Osteoblast (primary cell): Measurements from ENCODE around the gene GLMN. TPM values are rescaled to one million over a fixed set of nuclear protein-coding genes. Genes with fewer than 3 reads are reported as not detected.
"Not testable (repeated sequence)": the region's sequence is repeated elsewhere in the genome, so short reads cannot be mapped to it uniquely, and the experiment has no call there.

Experiments used
- DNase-seq: peaks from one replicate; pipeline ENCODE4 v3.0.0; 2011; ENCODE audit warnings: low spot score, mixed read lengths; ENCODE audit not compliant: insufficient read length; ENCODE audit errors: missing footprints
- H2AFZ ChIP-seq: 2 replicates; pipeline ENCODE4 v1.6.0; 2011; ENCODE audit warnings: mild to moderate bottlenecking, low read length
- H3K27ac ChIP-seq: 2 replicates; pipeline ENCODE4 v1.5.1; 2011; ENCODE audit warnings: mild to moderate bottlenecking, low read depth, low read length, moderate library complexity
- H3K27me3 ChIP-seq: 2 replicates; pipeline ENCODE4 v1.6.0; 2012; ENCODE audit warnings: mild to moderate bottlenecking, control low read depth, inconsistent platforms, low read length, moderate library complexity; ENCODE audit not compliant: insufficient read depth
- H3K36me3 ChIP-seq: 2 replicates; pipeline ENCODE4 v1.5.1; 2011; ENCODE audit warnings: mild to moderate bottlenecking, low read length, control low read depth, moderate library complexity; ENCODE audit not compliant: insufficient read depth
- H3K4me1 ChIP-seq: 2 replicates; pipeline ENCODE4 v1.5.1; 2011; ENCODE audit warnings: mild to moderate bottlenecking, low read length, control low read depth, moderate library complexity; ENCODE audit not compliant: insufficient read depth
- H3K4me2 ChIP-seq: 2 replicates; pipeline ENCODE4 v1.6.0; 2011; ENCODE audit warnings: mild to moderate bottlenecking, low read length; ENCODE audit not compliant: insufficient read depth
- H3K4me3 ChIP-seq: fragments of 200-600 bp; sonication (generic); 3 replicates; pipeline ENCODE4 v1.5.1; 2012; ENCODE audit warnings: mild to moderate bottlenecking, low read length, inconsistent platforms; ENCODE audit not compliant: insufficient read depth
- H3K79me2 ChIP-seq: 2 replicates; pipeline ENCODE4 v1.6.0; 2012; ENCODE audit warnings: mild to moderate bottlenecking, low read length, control low read depth, inconsistent platforms; ENCODE audit not compliant: insufficient read depth
- H3K9me3 ChIP-seq: 2 replicates; pipeline ENCODE4 v1.5.1; 2011; ENCODE audit warnings: low read depth, low read length, control low read depth
- H4K20me1 ChIP-seq: 2 replicates; pipeline ENCODE4 v1.6.0; 2012; ENCODE audit warnings: mild to moderate bottlenecking, low read length, control low read depth; ENCODE audit not compliant: insufficient read depth
- CTCF ChIP-seq: IDR thresholded peaks from 2 replicates; pipeline ENCODE4 v1.5.1; 2011; ENCODE audit warnings: mild to moderate bottlenecking, low read depth, low read length, moderate library complexity; ENCODE audit errors: extremely low read depth
- total RNA-seq: library from RNA; depleted of rRNA; stranded (reverse); fragments of >200 nt; gene quantifications from 2 replicates; pipeline ENCODE4 v1.2.3, GENCODE V29; 2012

GLMN gene
- total RNA-seq, 1 donor = 10.9 TPM

DNA sequence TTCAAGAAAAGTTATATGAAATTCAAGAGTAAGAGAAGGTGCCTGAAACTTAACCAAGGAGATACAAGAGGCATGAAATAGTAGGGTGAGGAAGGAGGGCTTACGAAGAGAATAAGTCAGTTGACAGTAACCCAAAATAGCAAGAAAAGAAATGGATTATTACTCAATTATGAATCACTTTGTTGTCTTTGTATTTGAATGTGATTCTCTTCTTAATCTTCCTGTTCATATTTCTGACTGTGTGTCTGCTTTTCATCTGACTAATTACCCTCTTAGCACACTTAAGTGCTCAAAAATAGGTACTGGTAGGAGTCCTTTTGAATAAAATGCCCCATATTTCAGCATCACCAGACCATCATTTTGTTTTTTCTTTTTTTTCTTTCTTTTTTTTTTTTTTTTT, 39.4 kb downstream of the GLMN start:
- no peaks in the 10 kb centered on the region for H3K9me3 ChIP-seq
- peaks cover 5% of the 10 kb centered on the region for H3K36me3 ChIP-seq
- H4K20me1 ChIP-seq = no peaks in the 10 kb centered on the region
- H3K27ac ChIP-seq = no peak overlapping the region
- peaks cover 5% of the 10 kb centered on the region for H3K4me1 ChIP-seq
- TF ChIP-seq CTCF = no peak
- no peak for DNase-seq
- no peaks in the 10 kb centered on the region for H3K27me3 ChIP-seq
- H2AFZ ChIP-seq = no peak overlapping the region
- H3K4me3 ChIP-seq = no peak overlapping the region
- H3K79me2 ChIP-seq = no peaks in the 10 kb centered on the region
- no peak overlapping the region for H3K4me2 ChIP-seq

DNA sequence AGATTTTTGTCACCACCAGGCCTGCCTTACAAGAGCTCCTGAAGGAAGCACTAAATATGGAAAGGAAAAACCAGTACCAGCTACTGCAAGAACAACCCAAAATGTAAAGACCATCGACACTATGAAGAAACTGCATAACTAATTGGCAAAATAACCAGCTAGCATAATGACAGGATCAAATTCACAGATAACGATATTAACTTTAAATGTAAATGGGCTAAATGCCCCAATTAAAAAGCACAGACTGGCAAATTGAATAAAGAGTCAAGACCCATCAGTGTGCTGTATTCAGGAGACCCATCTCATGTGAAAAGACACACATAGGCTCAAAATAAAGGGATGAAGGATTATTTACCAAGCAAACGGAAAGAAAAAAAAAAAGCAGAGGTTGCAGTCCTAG, 44.1 kb downstream of the GLMN start:
- not testable (repeated sequence) for H3K4me1 ChIP-seq, H3K27me3 ChIP-seq, H3K27ac ChIP-seq, H3K4me3 ChIP-seq, H3K36me3 ChIP-seq, H3K4me2 ChIP-seq, DNase-seq, H2AFZ ChIP-seq, H3K9me3 ChIP-seq, H3K79me2 ChIP-seq, H4K20me1 ChIP-seq

DNA sequence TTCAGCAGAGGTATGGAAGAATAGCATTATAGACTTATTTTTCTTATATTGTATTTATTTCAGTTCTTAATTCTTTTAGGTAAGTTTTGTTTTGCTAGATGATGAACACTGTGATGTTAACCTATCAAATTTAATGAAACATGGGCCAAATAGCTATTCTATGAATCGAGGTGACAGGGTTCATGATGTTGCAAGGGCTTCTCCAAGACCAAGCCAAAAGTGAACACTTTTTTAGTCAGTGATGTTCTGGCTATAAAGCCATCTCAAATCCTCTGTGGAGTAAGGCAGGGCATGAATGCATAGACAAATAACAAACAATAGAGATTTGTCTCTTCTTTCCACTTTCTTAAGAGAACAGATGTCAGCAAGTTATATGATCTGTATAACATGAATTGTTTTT, 54.4 kb downstream of the GLMN start:
- no peak for DNase-seq
- Histone ChIP-seq H3K27ac (no peak overlapping the region), H3K9me3 (no peaks in the 10 kb centered on the region), H2AFZ (no peak overlapping the region), H3K36me3 (peaks cover 7% of the 10 kb centered on the region), H3K4me1 (peaks cover 5% of the 10 kb centered on the region), H3K4me2 (no peak overlapping the region), H3K27me3 (no peaks in the 10 kb centered on the region), H3K79me2 (no peaks in the 10 kb centered on the region), H3K4me3 (no peak overlapping the region), H4K20me1 (no peaks in the 10 kb centered on the region)
- no peak for TF ChIP-seq CTCF

DNA sequence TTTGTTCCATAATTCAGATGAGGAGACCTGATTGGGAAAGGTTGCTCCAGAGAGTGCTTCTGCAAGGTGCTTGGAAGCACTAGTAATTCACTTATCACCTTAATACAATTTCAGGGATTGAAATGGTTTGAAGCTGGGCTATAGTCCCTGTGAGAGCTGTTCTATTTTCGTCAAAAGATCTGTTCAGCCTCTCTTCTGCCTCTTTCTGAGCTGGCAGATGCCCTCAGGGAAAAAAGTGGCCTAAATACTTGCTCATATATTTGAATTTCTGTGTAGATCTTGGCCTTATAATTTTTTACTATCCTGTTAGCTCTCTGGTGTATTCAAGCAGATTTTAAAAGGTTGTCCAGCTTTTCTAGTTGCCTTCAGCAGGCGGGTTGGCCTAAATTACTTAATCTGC, 58.8 kb downstream of the GLMN start:
- Histone ChIP-seq H3K27ac (no peak overlapping the region), H3K36me3 (no peaks in the 10 kb centered on the region), H3K9me3 (no peaks in the 10 kb centered on the region), H3K4me3 (no peak overlapping the region), H3K4me2 (no peak overlapping the region), H3K27me3 (no peaks in the 10 kb centered on the region), H4K20me1 (no peaks in the 10 kb centered on the region), H3K4me1 (peaks cover 5% of the 10 kb centered on the region), H2AFZ (no peak overlapping the region), H3K79me2 (no peaks in the 10 kb centered on the region)
- no peak for DNase-seq
- no peak for TF ChIP-seq CTCF

DNA sequence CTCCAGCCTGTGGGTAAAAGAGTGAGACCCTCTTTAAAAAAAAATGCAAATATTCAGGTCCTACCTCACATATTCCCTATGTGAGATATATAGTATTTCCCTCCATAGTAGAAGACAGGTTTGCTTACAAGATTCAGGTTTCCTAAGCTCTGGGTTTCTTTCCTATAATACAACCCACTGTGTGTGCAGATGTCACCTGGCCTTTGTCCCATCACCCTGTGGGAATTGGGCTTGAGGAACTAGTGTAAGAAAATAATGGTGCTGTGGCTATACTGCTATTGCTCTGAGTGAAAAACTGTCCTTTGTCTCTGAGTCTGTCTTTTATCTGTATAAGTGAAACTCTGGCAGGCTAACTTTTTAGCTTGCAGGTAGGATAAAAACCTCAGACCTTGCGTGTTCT, 68.1 kb downstream of the GLMN start:
- Histone ChIP-seq H3K4me3 (no peak overlapping the region), H3K36me3 (no peaks in the 10 kb centered on the region), H4K20me1 (no peaks in the 10 kb centered on the region), H3K9me3 (no peaks in the 10 kb centered on the region), H2AFZ (no peak overlapping the region), H3K27ac (no peak overlapping the region), H3K4me1 (no peaks in the 10 kb centered on the region), H3K27me3 (peaks cover 2% of the 10 kb centered on the region), H3K4me2 (no peak overlapping the region), H3K79me2 (no peaks in the 10 kb centered on the region)
- no peak for TF ChIP-seq CTCF
- no peak for DNase-seq
